ENCODE data around the gene PITPNC1. TPM values are rescaled to one million over a fixed set of nuclear protein-coding genes. Genes with fewer than 3 reads are reported as not detected.

Gene PITPNC1
- total RNA-seq, 4 donors from 2014 or later, result 1.6 to 6.0 (median 3.2) TPM

GRCh38 chr17:67358612-67359011 is 18.5 kb upstream of the PITPNC1 start:
- DNase-seq (ENCODE audit: low spot score in 2 of 2), result no peak
- peaks cover 40% of the 10 kb centered on the region for H3K4me1 ChIP-seq
- 70% methylated on average over 2 of the region's 2 CpGs for WGBS
- H3K9me3 ChIP-seq, result no peaks in the 10 kb centered on the region
- H3K4me3 ChIP-seq, result no peak overlapping the region
- H3K27ac ChIP-seq, result no peak overlapping the region
- H3K36me3 ChIP-seq, result peaks cover 37% of the 10 kb centered on the region
- TF ChIP-seq POLR2A (IDR thresholded peaks at IDR 0.05), result no peak
- TF ChIP-seq POLR2AphosphoS5 (IDR thresholded peaks at IDR 0.05), result no peak
- TF ChIP-seq CTCF (IDR thresholded peaks at IDR 0.05), result no peak
- TF ChIP-seq EP300 (IDR thresholded peaks at IDR 0.05), result no peak
- no peaks in the 10 kb centered on the region for H3K27me3 ChIP-seq

GRCh38 chr17:67359960-67360791 is 16.9 kb upstream of the PITPNC1 start:
- Histone ChIP-seq H3K9me3 (no peaks in the 10 kb centered on the region), H3K4me1 (peaks cover 55% of the 10 kb centered on the region), H3K27ac (no peak overlapping the region), H3K27me3 (no peaks in the 10 kb centered on the region), H3K4me3 (no peak overlapping the region), H3K36me3 (peaks cover 23% of the 10 kb centered on the region)
- no peak for DNase-seq (ENCODE audit: low spot score in 2 of 2)
- 60% methylated on average over 8 of the region's 8 CpGs for WGBS
- TF ChIP-seq CTCF (IDR thresholded peaks at IDR 0.05) (no peak), POLR2A (IDR thresholded peaks at IDR 0.05) (no peak), EP300 (IDR thresholded peaks at IDR 0.05) (no peak), POLR2AphosphoS5 (IDR thresholded peaks at IDR 0.05) (no peak)

- WGBS, result 61% methylated on average over 1 of the region's 1 CpG
- H3K4me1 ChIP-seq, result peaks cover 59% of the 10 kb centered on the region
- no peaks in the 10 kb centered on the region for H3K9me3 ChIP-seq
- no peak for DNase-seq (ENCODE audit: low spot score in 2 of 2)
- H3K27ac ChIP-seq, result no peak overlapping the region
- no peaks in the 10 kb centered on the region for H3K27me3 ChIP-seq
- H3K36me3 ChIP-seq, result peaks cover 22% of the 10 kb centered on the region
- H3K4me3 ChIP-seq, result no peak overlapping the region
- no peak for TF ChIP-seq POLR2A (IDR thresholded peaks at IDR 0.05)
- TF ChIP-seq POLR2AphosphoS5 (IDR thresholded peaks at IDR 0.05), result no peak
- no peak for TF ChIP-seq CTCF (IDR thresholded peaks at IDR 0.05)
- TF ChIP-seq EP300 (IDR thresholded peaks at IDR 0.05), result no peak
Observed at GRCh38 chr17:67360880-67361279, 16.2 kb upstream of the PITPNC1 start.

- H3K27me3 ChIP-seq, result no peaks in the 10 kb centered on the region
- peaks cover 64% of the 10 kb centered on the region for H3K4me1 ChIP-seq
- no peak overlapping the region for H3K4me3 ChIP-seq
Observed at GRCh38 chr17:67362173-67362572, 14.9 kb upstream of the PITPNC1 start.

More at GRCh38 chr17:67362173-67362572, 14.9 kb upstream of the PITPNC1 start:
- DNase-seq (ENCODE audit: low spot score in 2 of 2), result no peak
- Histone ChIP-seq H3K36me3 (peaks cover 13% of the 10 kb centered on the region), H3K27ac (no peak overlapping the region), H3K9me3 (no peaks in the 10 kb centered on the region)
- no peak for TF ChIP-seq CTCF (IDR thresholded peaks at IDR 0.05)
- TF ChIP-seq EP300 (IDR thresholded peaks at IDR 0.05), result no peak
- no peak for TF ChIP-seq POLR2A (IDR thresholded peaks at IDR 0.05)
- TF ChIP-seq POLR2AphosphoS5 (IDR thresholded peaks at IDR 0.05), result no peak
- WGBS, result 96% methylated on average over 9 of the region's 9 CpGs

Measured in suprapubic skin (tissue), 4 donors.